HepG2 (cell line): ENCODE measurements around the gene NRN1L. TPM values are rescaled to one million over a fixed set of nuclear protein-coding genes. Genes with fewer than 3 reads are reported as not detected.

ENCODE experiments used
- ATAC-seq: fragments of 200-7000 bp; cut with Tn5 transposase; 3 replicates; pipeline ENCODE4 v1.9.1; 2020; ENCODE audit warnings: mild to moderate bottlenecking, moderate library complexity
- BruUV-seq: library from RNA; stranded (reverse); fragments of 400-500 nt; replicated peaks from 2 replicates; lab custom pipeline; 2021; lab: Mats Ljungman, UMichigan
- CTCF ChIA-PET: fragments of 300-600 bp; formaldehyde crosslinking; extraction: SDS; loops from one replicate; lab custom pipeline; 2021; ENCODE audit warnings: low total read pairs, inconsistent platforms, low intra/inter-chr PET ratio; lab: Yijun Ruan, JAX
- POLR2A ChIA-PET: fragments of 350-600 bp; sonication (Branson Sonifier 250); formaldehyde crosslinking; loops from one replicate; lab custom pipeline; 2020; ENCODE audit warnings: antibody characterized with exemption, inconsistent platforms; lab: Yijun Ruan, JAX
- DNase-seq: peaks from one replicate; pipeline ENCODE4 v3.0.0-alpha.2; 2015; ENCODE audit warnings: low spot score
- FAIRE-seq: peaks from 3 replicates; lab custom pipeline; 2011; peaks lifted over from hg19 to GRCh38; lab: Jason Lieb, UNC
- H2AFZ ChIP-seq: one replicate; pipeline ENCODE4 v1.6.1; 2011; ENCODE audit warnings: low read length, inconsistent platforms
- H3K27ac ChIP-seq: fragments of 300-600 bp; 3 replicates; pipeline ENCODE4 v1.8.0; 2011; ENCODE audit warnings: mixed run types, mild to moderate bottlenecking, mixed read lengths, low read length, inconsistent platforms; ENCODE audit not compliant: insufficient read depth; ENCODE audit errors: extremely low read length
- H3K27me3 ChIP-seq, 2 experiments: fragments of 200-600 bp in 1 of 2; 2 replicates in 1 of 2; 3 replicates in 1 of 2; pipeline versions ENCODE4 v1.6.0 to v1.8.0; 2011; ENCODE audit warnings: low read length in 2 of 2, mild to moderate bottlenecking in 2 of 2, moderate library complexity in 2 of 2, inconsistent platforms in 1 of 2; ENCODE audit not compliant: insufficient read depth in 2 of 2, control insufficient read depth in 1 of 2
- H3K36me3 ChIP-seq, 2 experiments: fragments of 200-600 bp in 1 of 2; replicated peaks in 1 of 2; 2 replicates in 1 of 2; 3 replicates in 1 of 2; pipeline versions ENCODE4 v1.5.1 to v1.8.0; 2011; ENCODE audit warnings: low read length in 2 of 2, inconsistent platforms in 1 of 2; ENCODE audit not compliant: insufficient read depth in 2 of 2, control insufficient read depth in 1 of 2
- H3K4me1 ChIP-seq: 2 replicates; pipeline ENCODE4 v1.5.1; 2012; ENCODE audit warnings: low read length, inconsistent platforms; ENCODE audit not compliant: insufficient read depth
- H3K4me2 ChIP-seq: 2 replicates; pipeline ENCODE4 v1.6.0; 2011; ENCODE audit warnings: low read depth, low read length, inconsistent platforms
- H3K4me3 ChIP-seq, 3 experiments: fragments of 200-600 bp in 1 of 3; sonication (generic), shearing (Covaris generic) in 1 of 3; replicated peaks in 1 of 3; 2 replicates each; pipeline ENCODE4 v1.5.1; 2011 to 2016; ENCODE audit warnings: low read length in 3 of 3, inconsistent platforms in 2 of 3, low read depth in 2 of 3, mild to moderate bottlenecking in 2 of 3, control low read depth in 1 of 3, mixed read lengths in 1 of 3; ENCODE audit not compliant: insufficient read depth in 1 of 3
- H3K79me2 ChIP-seq: one replicate; pipeline ENCODE4 v1.6.1; 2011; ENCODE audit warnings: low read length, inconsistent platforms; ENCODE audit not compliant: insufficient read depth
- H3K9ac ChIP-seq: 2 replicates; pipeline ENCODE4 v1.6.0; 2011; ENCODE audit warnings: mild to moderate bottlenecking, low read depth, low read length, inconsistent platforms; ENCODE audit not compliant: insufficient read depth
- H3K9me3 ChIP-seq: 2 replicates; pipeline ENCODE4 v1.5.1; 2012; ENCODE audit warnings: mild to moderate bottlenecking, low read length
- H4K20me1 ChIP-seq: 2 replicates; pipeline ENCODE4 v1.6.0; 2011; ENCODE audit warnings: inconsistent platforms, mild to moderate bottlenecking, low read length, moderate library complexity; ENCODE audit not compliant: insufficient read depth
- FLYWCH1 ChIP-seq: sonication (generic); formaldehyde crosslinking; IDR thresholded peaks from 2 replicates; pipeline ENCODE4 v1.8.1; 2023; ENCODE audit warnings: mild to moderate bottlenecking, missing genetic modification reagents
- GATA4 ChIP-seq: sonication (generic); IDR thresholded peaks from 2 replicates; pipeline ENCODE4 v1.6.1; 2016; ENCODE audit warnings: antibody characterized with exemption, low read depth, borderline replicate concordance
- HOXD1 ChIP-seq: sonication (generic); formaldehyde crosslinking; IDR thresholded peaks from 2 replicates; pipeline ENCODE4 v1.5.0; 2020; ENCODE audit warnings: missing genetic modification reagents
- KLF11 ChIP-seq: IDR thresholded peaks from 2 replicates; pipeline ENCODE4 v1.6.1; 2016; ENCODE audit warnings: missing compliant biosample characterization
- MAFF ChIP-seq: IDR thresholded peaks from 2 replicates; pipeline ENCODE4 v1.6.1; 2011; ENCODE audit warnings: low read depth, low read length, improper control_type of control experiment
- NFE2L1 ChIP-seq: sonication (generic); formaldehyde crosslinking; IDR thresholded peaks from 2 replicates; pipeline ENCODE4 v1.4.0; 2020; ENCODE audit warnings: missing genetic modification reagents, mild to moderate bottlenecking, borderline replicate concordance
- YY1 ChIP-seq: IDR thresholded peaks from 2 replicates; pipeline ENCODE4 v1.6.1; 2011; ENCODE audit warnings: low read length, low read depth, moderate library complexity, mild to moderate bottlenecking; ENCODE audit not compliant: insufficient read depth, insufficient replicate concordance
- ZNF296 ChIP-seq: sonication (generic); formaldehyde crosslinking; conservative IDR thresholded peaks from 2 replicates; pipeline ENCODE4 v1.5.0; 2020; ENCODE audit warnings: mild to moderate bottlenecking, missing genetic modification reagents
- WGBS: methylation state at CpG from one replicate; pipeline ENCODE4 v1.1.6; 2017; ENCODE audit warnings: low lambda C conversion rate; 5-methylcytosine and 5-hydroxymethylcytosine counted together
- in situ Hi-C: cut with HindIII; loops from 2 replicates; pipeline ENCODE4 v1.10.0; 2017; ENCODE audit warnings: low pct_unique_long_range_greater_than_20kb; ENCODE audit not compliant: extremely low pct_ligation_motif_present
- intact Hi-C: fragments of 100-400 bp; cut with micrococcal nuclease; formaldehyde crosslinking; loops from one replicate; pipeline ENCODE4 v1.10.0; 2022; ENCODE audit not compliant: unreplicated experiment
- polyA plus RNA-seq, 8 experiments: library from polyadenylated mRNA; depleted of rRNA in 3 of 8; stranded (reverse) in 7 of 8; unstranded in 1 of 8; fragments of >200 nt; fragmentation: Illumina TruSeq in 4 of 8; extraction: Trizol in 4 of 8; gene quantifications; 2 replicates each; pipeline versions ENCODE4 v1.2.1 to v1.2.3, GENCODE V29; 2011 to 2016; ENCODE audit warnings: low read depth in 4 of 8, missing spikeins in 1 of 8, mixed read lengths in 1 of 8; ENCODE audit not compliant: insufficient read depth in 1 of 8
- total RNA-seq, 5 experiments: library from RNA; depleted of rRNA; stranded (reverse); fragments of >200 nt; fragmentation: Illumina TruSeq; extraction: Trizol; gene quantifications; 2 replicates each; pipeline ENCODE4 v1.2.3, GENCODE V29; 2016; ENCODE audit warnings: low read depth in 1 of 5
- TF ChIP-seq, protein P1 (sequence below): sonication (generic); formaldehyde crosslinking; IDR thresholded peaks from 2 replicates; pipeline ENCODE4 v1.8.1; 2023; ENCODE audit warnings: mild to moderate bottlenecking, inconsistent platforms, moderate library complexity, missing genetic modification reagents, borderline replicate concordance
- TF ChIP-seq, protein P2 (sequence below): IDR thresholded peaks from 2 replicates; pipeline ENCODE4 v1.4.0; 2020; ENCODE audit warnings: mild to moderate bottlenecking, missing genetic modification reagents

Gene NRN1L
- total and polyA plus RNA-seq, 2 of the 13 experiments (the other 11 are each of a cell fraction or from before 2014, with no cell fraction given), result 0.53 to 1.2 TPM

DNA sequence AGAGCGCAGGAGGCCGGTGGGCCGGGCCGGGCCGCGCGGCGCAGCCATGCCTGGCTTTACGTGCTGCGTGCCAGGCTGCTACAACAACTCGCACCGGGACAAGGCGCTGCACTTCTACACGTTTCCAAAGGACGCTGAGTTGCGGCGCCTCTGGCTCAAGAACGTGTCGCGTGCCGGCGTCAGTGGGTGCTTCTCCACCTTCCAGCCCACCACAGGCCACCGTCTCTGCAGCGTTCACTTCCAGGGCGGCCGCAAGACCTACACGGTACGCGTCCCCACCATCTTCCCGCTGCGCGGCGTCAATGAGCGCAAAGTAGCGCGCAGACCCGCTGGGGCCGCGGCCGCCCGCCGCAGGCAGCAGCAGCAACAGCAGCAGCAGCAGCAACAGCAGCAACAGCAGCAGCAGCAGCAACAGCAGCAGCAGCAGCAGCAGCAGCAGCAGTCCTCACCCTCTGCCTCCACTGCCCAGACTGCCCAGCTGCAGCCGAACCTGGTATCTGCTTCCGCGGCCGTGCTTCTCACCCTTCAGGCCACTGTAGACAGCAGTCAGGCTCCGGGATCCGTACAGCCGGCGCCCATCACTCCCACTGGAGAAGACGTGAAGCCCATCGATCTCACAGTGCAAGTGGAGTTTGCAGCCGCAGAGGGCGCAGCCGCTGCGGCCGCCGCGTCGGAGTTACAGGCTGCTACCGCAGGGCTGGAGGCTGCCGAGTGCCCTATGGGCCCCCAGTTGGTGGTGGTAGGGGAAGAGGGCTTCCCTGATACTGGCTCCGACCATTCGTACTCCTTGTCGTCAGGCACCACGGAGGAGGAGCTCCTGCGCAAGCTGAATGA is 42.0 kb upstream of the NRN1L start:
- Histone ChIP-seq H3K4me2 (peak overlapping the region; percentile 89), H3K9me3 (no peaks in the 10 kb centered on the region), H3K4me1 (peaks cover 44% of the 10 kb centered on the region), H3K9ac (peak overlapping the region; percentile 93), H3K79me2 (peaks cover 41% of the 10 kb centered on the region), H4K20me1 (peaks cover 23% of the 10 kb centered on the region), H2AFZ (no peak overlapping the region), H3K4me3 (peak overlapping the region; percentile 80 to 97 (median 92)), H3K27me3 (no peaks in the 10 kb centered on the region; a peak in 1 of 5 replicates), H3K27ac (peak overlapping the region; percentile 92), H3K36me3 (no peaks in the 10 kb centered on the region)
- ATAC-seq, result peak; percentile 37
- intact Hi-C loops (loop anchor here (1.0 kb wide), 1 partner anchor 23 kb away; no protein-coding TSS in a partner anchor), in situ Hi-C loops (no loop called here)
- FAIRE-seq, result no peak
- BruUV-seq, result no TSS peak
- POLR2A ChIA-PET, result interaction anchor here (1.0 to 2.6 kb wide), 4 partner anchors 9 to 93 kb away, joined by 6 to 15 read pairs (median 8); partner anchors contain the start of genes RANBP10 and TSNAXIP1
- WGBS, result 1% methylated on average over 55 of the region's 67 CpGs
- CTCF ChIA-PET, result interaction anchor here (1.0 to 2.6 kb wide), 6 partner anchors 23 to 175 kb away, joined by 3 to 28 read pairs (median 4); no protein-coding TSS in a partner anchor
- peak; percentile 61 for DNase-seq
- TF ChIP-seq MAFF (no peak), YY1 (peak; percentile 77), GATA4 (no peak), NFE2L1 (CRISPR knock-in tag) (0 out of 2 replicates have a peak, but pooled peaks have one; percentile 82), KLF11 (CRISPR knock-in tag) (no peak), FLYWCH1 (CRISPR knock-in tag) (no peak), HOXD1 (CRISPR knock-in tag) (no peak; the same call in 1 of the 2 replicates), ZNF296 (peak; percentile 64; the same call in 1 of the 2 replicates)
- TF ChIP-seq, protein P1, sequence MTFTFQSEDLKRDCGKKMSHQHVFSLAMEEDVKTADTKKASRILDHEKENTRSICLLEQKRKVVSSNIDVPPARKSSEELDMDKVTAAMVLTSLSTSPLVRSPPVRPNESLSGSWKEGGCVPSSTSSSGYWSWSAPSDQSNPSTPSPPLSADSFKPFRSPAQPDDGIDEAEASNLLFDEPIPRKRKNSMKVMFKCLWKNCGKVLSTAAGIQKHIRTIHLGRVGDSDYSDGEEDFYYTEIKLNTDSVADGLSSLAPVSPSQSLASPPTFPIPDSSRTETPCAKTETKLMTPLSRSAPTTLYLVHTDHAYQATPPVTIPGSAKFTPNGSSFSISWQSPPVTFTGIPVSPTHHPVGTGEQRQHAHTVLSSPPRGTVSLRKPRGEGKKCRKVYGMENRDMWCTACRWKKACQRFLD (CRISPR knock-in tag), result peak; percentile 78
- TF ChIP-seq, protein P2, sequence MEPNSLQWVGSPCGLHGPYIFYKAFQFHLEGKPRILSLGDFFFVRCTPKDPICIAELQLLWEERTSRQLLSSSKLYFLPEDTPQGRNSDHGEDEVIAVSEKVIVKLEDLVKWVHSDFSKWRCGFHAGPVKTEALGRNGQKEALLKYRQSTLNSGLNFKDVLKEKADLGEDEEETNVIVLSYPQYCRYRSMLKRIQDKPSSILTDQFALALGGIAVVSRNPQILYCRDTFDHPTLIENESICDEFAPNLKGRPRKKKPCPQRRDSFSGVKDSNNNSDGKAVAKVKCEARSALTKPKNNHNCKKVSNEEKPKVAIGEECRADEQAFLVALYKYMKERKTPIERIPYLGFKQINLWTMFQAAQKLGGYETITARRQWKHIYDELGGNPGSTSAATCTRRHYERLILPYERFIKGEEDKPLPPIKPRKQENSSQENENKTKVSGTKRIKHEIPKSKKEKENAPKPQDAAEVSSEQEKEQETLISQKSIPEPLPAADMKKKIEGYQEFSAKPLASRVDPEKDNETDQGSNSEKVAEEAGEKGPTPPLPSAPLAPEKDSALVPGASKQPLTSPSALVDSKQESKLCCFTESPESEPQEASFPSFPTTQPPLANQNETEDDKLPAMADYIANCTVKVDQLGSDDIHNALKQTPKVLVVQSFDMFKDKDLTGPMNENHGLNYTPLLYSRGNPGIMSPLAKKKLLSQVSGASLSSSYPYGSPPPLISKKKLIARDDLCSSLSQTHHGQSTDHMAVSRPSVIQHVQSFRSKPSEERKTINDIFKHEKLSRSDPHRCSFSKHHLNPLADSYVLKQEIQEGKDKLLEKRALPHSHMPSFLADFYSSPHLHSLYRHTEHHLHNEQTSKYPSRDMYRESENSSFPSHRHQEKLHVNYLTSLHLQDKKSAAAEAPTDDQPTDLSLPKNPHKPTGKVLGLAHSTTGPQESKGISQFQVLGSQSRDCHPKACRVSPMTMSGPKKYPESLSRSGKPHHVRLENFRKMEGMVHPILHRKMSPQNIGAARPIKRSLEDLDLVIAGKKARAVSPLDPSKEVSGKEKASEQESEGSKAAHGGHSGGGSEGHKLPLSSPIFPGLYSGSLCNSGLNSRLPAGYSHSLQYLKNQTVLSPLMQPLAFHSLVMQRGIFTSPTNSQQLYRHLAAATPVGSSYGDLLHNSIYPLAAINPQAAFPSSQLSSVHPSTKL (CRISPR knock-in tag), result peak; percentile 37; the same call in 1 of the 2 replicates
